Karpas-422 (cell line): Measurements from ENCODE around the gene RNF138. TPM values are rescaled to one million over a fixed set of nuclear protein-coding genes. Genes with fewer than 3 reads are reported as not detected.

ENCODE experiments used
- DNase-seq: peaks from one replicate; pipeline ENCODE4 v3.0.0-alpha.2; 2015
- H2AFZ ChIP-seq: fragments of 200-600 bp; sonication (generic); 2 replicates; pipeline ENCODE4 v1.6.1; 2014; ENCODE audit warnings: antibody characterized with exemption, low read length, mixed read lengths
- H3K27ac ChIP-seq: fragments of 200-600 bp; sonication (generic); 2 replicates; pipeline ENCODE4 v1.5.1; 2014; ENCODE audit warnings: mild to moderate bottlenecking, low read length, moderate library complexity
- H3K27me3 ChIP-seq: fragments of 200-600 bp; sonication (generic); 2 replicates; pipeline ENCODE4 v1.6.1; 2014; ENCODE audit warnings: low read length, mixed read lengths
- H3K36me3 ChIP-seq: fragments of 200-600 bp; sonication (generic); 2 replicates; pipeline ENCODE4 v1.6.1; 2014; ENCODE audit warnings: low read length, mixed read lengths; ENCODE audit not compliant: insufficient read depth
- H3K4me1 ChIP-seq: fragments of 200-600 bp; sonication (generic); 2 replicates; pipeline ENCODE4 v1.6.1; 2014; ENCODE audit warnings: mild to moderate bottlenecking, low read length, mixed read lengths
- H3K4me2 ChIP-seq: fragments of 200-600 bp; sonication (generic); 2 replicates; pipeline ENCODE4 v1.6.1; 2014; ENCODE audit warnings: low read length, low read depth, mild to moderate bottlenecking; ENCODE audit not compliant: poor library complexity, severe bottlenecking
- H3K4me3 ChIP-seq: fragments of 200-600 bp; sonication (generic); 2 replicates; pipeline ENCODE4 v1.5.1; 2014; ENCODE audit warnings: mild to moderate bottlenecking, antibody characterized with exemption, low read length, mixed read lengths
- H3K79me2 ChIP-seq: fragments of 200-600 bp; sonication (generic); 2 replicates; pipeline ENCODE4 v1.6.1; 2014; ENCODE audit warnings: mild to moderate bottlenecking, low read length, mixed read lengths
- H3K9ac ChIP-seq: fragments of 200-600 bp; sonication (generic); 2 replicates; pipeline ENCODE4 v1.6.0; 2014; ENCODE audit warnings: low read length
- H3K9me2 ChIP-seq: fragments of 200-600 bp; sonication (generic), shearing (Covaris generic); replicated peaks from 2 replicates; pipeline ENCODE4 v1.6.0; 2014; ENCODE audit warnings: mild to moderate bottlenecking, low read length, moderate library complexity; ENCODE audit not compliant: insufficient read depth
- H3K9me3 ChIP-seq: fragments of 300-700, 200-600 bp; sonication (generic); 2 replicates; pipeline ENCODE4 v1.6.1; 2014; ENCODE audit warnings: low read length, mixed read lengths
- H4K20me1 ChIP-seq: fragments of 200-600 bp; sonication (generic); 2 replicates; pipeline ENCODE4 v1.6.1; 2014; ENCODE audit warnings: mild to moderate bottlenecking, antibody characterized with exemption, low read length, low read depth; ENCODE audit not compliant: insufficient read depth
- total RNA-seq: library from RNA; depleted of rRNA; stranded (reverse); fragments of >200 nt; shearing (Covaris generic); gene quantifications from 2 replicates; pipeline ENCODE4 v1.2.3, GENCODE V29; 2014; ENCODE audit warnings: low replicate concordance

The RNF138 gene
- total RNA-seq, 1 experiment from 2014 or later, result 34.0 TPM

GRCh38 chr18:32110005-32110404 is 18.3 kb downstream of the RNF138 start:
- Histone ChIP-seq H3K9ac (no peak overlapping the region), H4K20me1 (peaks cover 16% of the 10 kb centered on the region)

GRCh38 chr18:32111706-32112105 is 20.0 kb downstream of the RNF138 start:
- peaks cover 42% of the 10 kb centered on the region; the same call in 1 of the 2 replicates for H3K36me3 ChIP-seq
- H3K27ac ChIP-seq, result no peak overlapping the region
- H3K4me1 ChIP-seq, result no peaks in the 10 kb centered on the region
- H3K9me3 ChIP-seq, result no peaks in the 10 kb centered on the region
- no peaks in the 10 kb centered on the region for H3K27me3 ChIP-seq
- no peak overlapping the region for H3K4me2 ChIP-seq
- peaks cover 99% of the 10 kb centered on the region for H3K79me2 ChIP-seq
- DNase-seq, result no peak
- no peak overlapping the region for H2AFZ ChIP-seq
- no peaks in the 10 kb centered on the region for H3K9me2 ChIP-seq
- H3K4me3 ChIP-seq, result no peak overlapping the region
- H4K20me1 ChIP-seq, result peaks cover 14% of the 10 kb centered on the region
- no peak overlapping the region for H3K9ac ChIP-seq

More at GRCh38 chr18:32110005-32110404, 18.3 kb downstream of the RNF138 start:
- Histone ChIP-seq H3K9me2 (no peaks in the 10 kb centered on the region), H3K27me3 (no peaks in the 10 kb centered on the region), H3K79me2 (peaks cover 99% of the 10 kb centered on the region), H3K9me3 (no peaks in the 10 kb centered on the region), H3K4me3 (no peak overlapping the region), H3K27ac (no peak overlapping the region), H3K4me2 (no peak overlapping the region), H3K36me3 (peaks cover 34% of the 10 kb centered on the region; the same call in 1 of the 2 replicates), H3K4me1 (no peaks in the 10 kb centered on the region), H2AFZ (no peak overlapping the region)
- no peak for DNase-seq

GRCh38 chr18:32112826-32113225 is 21.2 kb downstream of the RNF138 start:
- Histone ChIP-seq H3K4me2 (no peak overlapping the region), H3K9ac (no peak overlapping the region), H3K9me3 (no peaks in the 10 kb centered on the region), H2AFZ (no peak overlapping the region), H3K27ac (no peak overlapping the region), H3K27me3 (no peaks in the 10 kb centered on the region), H3K4me1 (no peaks in the 10 kb centered on the region), H3K36me3 (peaks cover 48% of the 10 kb centered on the region; the same call in 1 of the 2 replicates), H4K20me1 (peaks cover 14% of the 10 kb centered on the region), H3K9me2 (no peaks in the 10 kb centered on the region), H3K4me3 (no peak overlapping the region), H3K79me2 (peaks cover 97% of the 10 kb centered on the region)
- DNase-seq, result no peak

- Histone ChIP-seq H3K27ac (no peak overlapping the region), H3K4me2 (no peak overlapping the region), H3K9me2 (no peaks in the 10 kb centered on the region), H3K4me1 (no peaks in the 10 kb centered on the region), H3K9ac (no peak overlapping the region), H3K9me3 (no peaks in the 10 kb centered on the region), H3K79me2 (peaks cover 91% of the 10 kb centered on the region), H3K27me3 (no peaks in the 10 kb centered on the region), H3K4me3 (no peak overlapping the region), H3K36me3 (peaks cover 53% of the 10 kb centered on the region; the same call in 1 of the 2 replicates), H2AFZ (no peak overlapping the region), H4K20me1 (peaks cover 8% of the 10 kb centered on the region)
- no peak for DNase-seq
These were observed 22.7 kb downstream of the RNF138 start for GRCh38 chr18:32114293-32114942.

- Histone ChIP-seq H3K36me3 (peaks cover 38% of the 10 kb centered on the region; the same call in 1 of the 2 replicates), H3K79me2 (peaks cover 48% of the 10 kb centered on the region)
These were observed 30.4 kb downstream of the RNF138 start for GRCh38 chr18:32122039-32122438.

GRCh38 chr18:32126538-32126937 is 34.9 kb downstream of the RNF138 start:
- Histone ChIP-seq H3K4me3 (no peak overlapping the region), H3K9me2 (no peaks in the 10 kb centered on the region), H3K27ac (no peak overlapping the region), H3K27me3 (no peaks in the 10 kb centered on the region), H3K4me2 (no peak overlapping the region), H2AFZ (no peak overlapping the region), H3K9ac (no peak overlapping the region), H4K20me1 (no peaks in the 10 kb centered on the region), H3K36me3 (peaks cover 42% of the 10 kb centered on the region; the same call in 1 of the 2 replicates), H3K9me3 (no peaks in the 10 kb centered on the region), H3K79me2 (peaks cover 11% of the 10 kb centered on the region), H3K4me1 (no peaks in the 10 kb centered on the region)
- DNase-seq, result no peak

More at GRCh38 chr18:32122039-32122438, 30.4 kb downstream of the RNF138 start:
- Histone ChIP-seq H2AFZ (no peak overlapping the region), H3K9ac (no peak overlapping the region), H3K4me2 (no peak overlapping the region), H4K20me1 (no peaks in the 10 kb centered on the region), H3K9me2 (no peaks in the 10 kb centered on the region), H3K4me3 (no peak overlapping the region), H3K27me3 (no peaks in the 10 kb centered on the region), H3K4me1 (no peaks in the 10 kb centered on the region), H3K9me3 (no peaks in the 10 kb centered on the region), H3K27ac (no peak overlapping the region)
- no peak for DNase-seq

- Histone ChIP-seq H3K9me2 (no peaks in the 10 kb centered on the region), H3K27ac (no peak overlapping the region), H4K20me1 (no peaks in the 10 kb centered on the region), H3K9me3 (no peaks in the 10 kb centered on the region), H3K9ac (no peak overlapping the region), H2AFZ (no peak overlapping the region), H3K36me3 (peaks cover 13% of the 10 kb centered on the region; the same call in 1 of the 2 replicates), H3K4me2 (no peak overlapping the region), H3K79me2 (no peaks in the 10 kb centered on the region), H3K4me1 (no peaks in the 10 kb centered on the region), H3K4me3 (no peak overlapping the region), H3K27me3 (no peaks in the 10 kb centered on the region)
- no peak for DNase-seq
These were observed 44.0 kb downstream of the RNF138 start for GRCh38 chr18:32135625-32136024.

- H3K9me3 ChIP-seq, result no peaks in the 10 kb centered on the region
- no peak for DNase-seq
- H2AFZ ChIP-seq, result no peak overlapping the region
These were observed 46.8 kb downstream of the RNF138 start for GRCh38 chr18:32138332-32138982.

More at GRCh38 chr18:32138332-32138982, 46.8 kb downstream of the RNF138 start:
- H3K9me2 ChIP-seq, result no peaks in the 10 kb centered on the region
- H3K36me3 ChIP-seq, result no peaks in the 10 kb centered on the region
- no peak overlapping the region for H3K9ac ChIP-seq
- H3K4me1 ChIP-seq, result no peaks in the 10 kb centered on the region
- H3K27me3 ChIP-seq, result no peaks in the 10 kb centered on the region
- H3K79me2 ChIP-seq, result no peaks in the 10 kb centered on the region
- no peak overlapping the region for H3K27ac ChIP-seq
- H4K20me1 ChIP-seq, result no peaks in the 10 kb centered on the region
- no peak overlapping the region for H3K4me2 ChIP-seq
- H3K4me3 ChIP-seq, result no peak overlapping the region
